NCI-H82 (cell line): ENCODE data around the gene HMCN2.
"Not testable (repeated sequence)": the region's sequence is repeated elsewhere in the genome, so short reads cannot be mapped to it uniquely, and the experiment has no call there.

ENCODE experiments used
- DNase-seq: peaks from one replicate; lab custom pipeline; 2025; lab: John Stamatoyannopoulos, UW

Gene HMCN2

GRCh38 chr9:130421154-130421801 is 155.7 kb downstream of the HMCN2 start:
- DNase-seq, result peak; percentile 81

- peak; percentile 94 for DNase-seq
These were observed 156.3 kb downstream of the HMCN2 start for GRCh38 chr9:130421802-130422276.

DNA sequence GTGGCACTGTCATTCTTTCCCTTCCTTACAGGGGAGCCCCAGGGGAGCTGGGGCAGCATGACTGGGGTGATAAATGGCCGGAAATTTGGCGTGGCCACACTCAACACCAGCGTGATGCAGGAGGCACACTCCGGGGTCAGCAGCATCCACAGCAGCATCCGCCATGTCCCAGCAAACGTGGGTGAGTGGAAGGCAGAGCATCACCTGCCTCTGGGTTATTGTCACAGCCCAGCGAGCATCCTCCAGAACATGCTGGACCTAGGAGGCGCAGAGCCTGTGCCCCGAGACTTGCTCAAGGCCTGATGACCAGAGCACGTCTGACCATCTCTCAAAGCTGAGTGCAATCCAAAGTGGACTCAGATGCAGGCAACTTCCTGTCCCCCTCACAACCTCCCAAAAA is 157.0 kb downstream of the HMCN2 start:
- DNase-seq, result no peak

GRCh38 chr9:130423272-130423671 is 157.7 kb downstream of the HMCN2 start:
- DNase-seq, result no peak

DNA sequence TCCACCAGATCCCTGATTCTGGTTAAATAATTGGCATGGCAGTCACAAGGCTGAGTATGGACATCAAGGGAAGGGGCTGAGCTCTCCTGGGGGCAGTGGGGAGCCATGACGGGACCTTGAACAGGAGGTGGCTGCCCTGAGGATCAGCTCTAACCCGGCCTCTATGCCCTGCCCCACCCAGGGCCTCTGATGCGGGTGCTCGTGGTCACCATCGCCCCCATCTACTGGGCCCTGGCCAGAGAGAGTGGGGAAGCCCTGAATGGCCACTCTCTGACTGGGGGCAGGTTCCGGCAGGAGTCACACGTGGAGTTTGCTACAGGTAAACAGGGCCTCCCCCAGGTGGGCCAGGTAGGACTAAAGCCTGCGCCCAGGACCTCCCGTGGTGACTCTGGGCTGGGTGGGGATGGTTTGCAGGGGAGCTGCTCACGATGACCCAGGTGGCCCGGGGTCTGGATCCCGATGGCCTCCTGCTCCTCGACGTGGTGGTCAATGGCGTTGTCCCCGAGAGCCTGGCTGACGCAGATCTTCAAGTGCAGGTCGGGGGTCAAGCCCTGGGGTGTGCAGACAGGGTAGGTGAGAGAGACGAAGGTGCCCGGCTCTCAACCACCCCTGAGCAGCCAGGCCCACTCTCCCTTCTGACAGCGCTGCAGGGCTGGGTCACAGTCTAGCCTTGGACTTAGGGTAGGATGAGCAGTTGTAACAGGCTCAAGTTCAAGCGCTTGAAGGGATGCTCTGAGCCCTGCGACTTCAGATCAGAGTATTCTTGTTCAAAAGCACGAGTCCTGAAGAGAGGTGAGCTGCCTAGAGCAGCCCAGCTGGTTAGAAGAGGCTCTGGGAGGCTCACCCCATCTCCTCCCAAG is 159.3 kb downstream of the HMCN2 start:
- DNase-seq, result no peak

- DNase-seq, result no peak
These were observed 160.3 kb downstream of the HMCN2 start for GRCh38 chr9:130425741-130426466.

GRCh38 chr9:130426467-130426773 is 160.9 kb downstream of the HMCN2 start:
- DNase-seq, result no peak

DNA sequence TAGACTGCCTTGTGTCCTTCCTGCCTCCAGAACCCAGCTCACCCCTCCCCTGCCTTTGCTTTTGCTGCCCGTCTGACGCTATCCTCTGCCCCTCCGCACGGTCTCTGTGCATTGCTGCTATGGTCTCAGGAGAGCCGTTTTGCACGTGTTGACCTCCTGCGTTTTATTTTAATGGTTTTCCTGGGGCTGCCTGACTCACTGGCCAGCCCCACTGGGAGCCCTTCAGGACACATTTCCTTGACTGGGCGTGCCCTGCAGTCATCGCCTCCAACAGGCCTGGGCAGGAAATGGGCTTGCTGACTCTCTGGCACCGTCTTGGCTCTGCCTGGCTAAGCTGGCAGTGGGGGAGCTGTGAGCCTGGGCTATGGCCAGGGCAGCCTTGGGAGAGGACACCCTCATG is 161.3 kb downstream of the HMCN2 start:
- DNase-seq, result no peak

- no peak for DNase-seq
These were observed 161.8 kb downstream of the HMCN2 start for GRCh38 chr9:130427326-130427725.

GRCh38 chr9:130428086-130428665 is 162.6 kb downstream of the HMCN2 start:
- DNase-seq, result no peak

DNA sequence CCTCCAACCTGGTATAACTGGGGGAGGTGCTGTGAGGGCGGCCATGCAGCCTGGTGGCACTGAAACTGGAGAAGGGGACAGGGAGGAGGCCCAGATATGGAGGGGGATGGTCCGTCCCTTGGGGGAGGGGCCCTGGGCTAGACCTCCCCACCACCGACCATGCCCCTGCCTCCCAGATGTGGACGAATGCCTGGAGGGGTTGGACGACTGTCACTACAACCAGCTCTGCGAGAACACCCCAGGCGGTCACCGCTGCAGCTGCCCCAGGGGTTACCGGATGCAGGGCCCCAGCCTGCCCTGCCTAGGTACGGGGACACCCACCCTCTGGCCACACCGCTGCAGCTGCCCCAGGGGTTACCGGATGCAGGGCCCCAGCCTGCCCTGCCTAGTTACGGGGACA is 163.8 kb downstream of the HMCN2 start:
- no peak for DNase-seq

- no peak for DNase-seq
These were observed 164.3 kb downstream of the HMCN2 start for GRCh38 chr9:130429831-130430230.

DNA sequence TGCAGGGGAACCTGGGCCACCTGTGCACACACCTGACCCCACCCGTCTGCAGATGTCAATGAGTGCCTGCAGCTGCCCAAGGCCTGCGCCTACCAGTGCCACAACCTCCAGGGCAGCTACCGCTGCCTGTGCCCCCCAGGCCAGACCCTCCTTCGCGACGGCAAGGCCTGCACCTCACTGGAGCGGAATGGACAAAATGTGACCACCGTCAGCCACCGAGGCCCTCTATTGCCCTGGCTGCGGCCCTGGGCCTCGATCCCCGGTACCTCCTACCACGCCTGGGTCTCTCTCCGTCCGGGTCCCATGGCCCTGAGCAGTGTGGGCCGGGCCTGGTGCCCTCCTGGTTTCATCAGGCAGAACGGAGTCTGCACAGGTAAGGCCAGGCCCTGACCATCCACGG is 164.7 kb downstream of the HMCN2 start:
- no peak for DNase-seq

GRCh38 chr9:130430734-130431535 is 165.4 kb downstream of the HMCN2 start:
- no peak for DNase-seq

DNA sequence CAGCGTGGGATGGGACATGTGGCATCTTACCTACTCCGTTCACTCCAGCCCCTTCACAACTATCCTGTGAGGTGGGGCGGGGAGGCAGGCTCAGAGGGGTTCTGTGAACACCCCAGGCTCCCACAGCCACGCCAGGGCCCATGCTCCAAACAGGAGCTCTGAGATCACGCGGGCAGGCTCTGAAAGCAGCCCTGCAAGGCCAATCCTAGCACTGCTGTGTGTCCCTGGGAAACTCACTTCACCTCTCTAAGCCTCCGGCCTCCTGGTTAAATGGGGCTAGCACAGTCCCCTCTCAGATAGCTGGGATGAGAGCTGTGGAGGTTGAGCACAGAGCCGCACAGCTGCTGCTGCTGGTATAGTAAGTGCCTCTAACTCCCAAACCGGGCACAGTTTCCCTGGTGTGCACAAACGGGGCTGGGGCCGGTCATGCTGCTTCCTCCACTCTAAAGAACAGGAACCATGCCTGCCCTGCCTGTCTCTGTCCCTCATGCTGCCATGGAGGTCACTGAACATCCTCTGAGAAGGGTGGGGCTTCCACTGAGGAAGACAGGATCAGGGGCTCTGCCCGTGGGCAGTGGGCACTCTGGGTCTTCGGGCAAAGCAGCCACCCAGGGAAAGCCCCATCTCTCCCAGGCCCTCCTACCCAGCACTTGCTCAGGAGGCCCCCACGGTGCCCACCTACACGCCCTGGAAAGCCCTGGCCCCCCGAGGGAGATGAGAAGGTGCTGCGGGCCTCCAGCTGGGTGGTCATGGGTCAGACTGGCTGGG is 166.2 kb downstream of the HMCN2 start:
- DNase-seq, result no peak

DNA sequence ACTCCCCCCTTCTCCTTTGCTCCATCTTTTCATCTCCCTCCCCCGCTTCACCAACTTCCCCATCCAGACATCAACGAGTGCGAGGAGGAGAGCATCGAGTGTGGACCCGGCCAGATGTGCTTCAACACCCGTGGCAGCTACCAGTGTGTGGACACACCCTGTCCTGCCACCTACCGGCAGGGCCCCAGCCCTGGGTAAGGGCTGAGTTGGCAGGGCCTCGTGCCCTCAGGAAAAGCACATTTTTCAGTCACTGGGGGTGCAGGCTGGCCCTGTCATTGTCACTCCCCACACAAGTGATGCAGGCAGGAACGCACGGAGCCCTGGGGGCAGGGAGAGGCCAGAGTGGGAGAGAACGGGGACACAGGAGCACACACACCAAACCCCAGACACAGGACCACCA is 166.8 kb downstream of the HMCN2 start:
- no peak for DNase-seq

DNA sequence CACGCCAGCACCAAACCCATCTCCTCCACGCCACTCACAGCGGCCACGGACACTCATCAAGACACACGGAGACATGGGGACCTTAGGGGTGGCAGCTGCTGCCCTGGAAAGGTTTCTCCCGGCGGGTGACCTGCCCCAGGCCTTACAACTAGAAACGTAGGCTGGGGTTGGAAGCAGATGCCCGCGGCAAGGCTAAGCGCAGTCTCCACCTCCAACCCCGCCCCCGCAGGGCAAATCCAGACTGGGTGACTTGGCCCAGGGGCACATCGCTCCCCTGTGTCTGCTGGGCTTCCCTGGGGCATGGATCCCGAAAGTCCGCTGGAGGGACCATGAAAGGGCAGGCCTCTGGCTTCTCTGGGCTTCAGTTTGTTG is 167.2 kb downstream of the HMCN2 start:
- no peak for DNase-seq

GRCh38 chr9:130433168-130433946 is 167.8 kb downstream of the HMCN2 start:
- DNase-seq, result peak; percentile 81

DNA sequence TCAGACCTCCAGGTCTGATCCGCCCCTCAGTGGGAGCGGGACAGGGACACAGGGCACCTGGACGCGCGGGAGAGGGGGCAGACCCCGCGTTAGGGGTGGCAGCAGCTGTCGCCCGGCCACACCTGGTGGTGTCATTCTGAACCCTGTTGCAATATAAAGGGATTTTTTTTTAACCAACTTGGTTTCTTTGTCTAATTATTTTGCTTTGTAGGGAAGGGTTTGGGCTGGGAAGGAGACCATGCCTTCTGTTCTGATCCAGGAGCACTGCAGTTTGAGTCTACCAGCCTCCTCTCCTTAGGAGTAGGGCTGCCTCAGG is 168.3 kb downstream of the HMCN2 start:
- no peak for DNase-seq

- not testable (repeated sequence) for DNase-seq
These were observed 169.1 kb downstream of the HMCN2 start for GRCh38 chr9:130434656-130435055.
